Endodermal cell (in vitro differentiated cells): ENCODE measurements around the gene SPAG8. TPM values are rescaled to one million over a fixed set of nuclear protein-coding genes. Genes with fewer than 3 reads are reported as not detected.

ENCODE experiments used
- DNase-seq: peaks from one replicate; pipeline ENCODE4 v3.0.0-alpha.2; 2017
- H3K27ac ChIP-seq: 2 replicates; pipeline ENCODE4 v1.5.1; 2013; ENCODE audit warnings: mild to moderate bottlenecking, low read depth, low read length, moderate library complexity
- H3K27me3 ChIP-seq: 2 replicates; pipeline ENCODE4 v1.6.1; 2013; ENCODE audit warnings: mild to moderate bottlenecking, low read length, moderate library complexity; ENCODE audit not compliant: insufficient read depth, control insufficient read depth, poor library complexity, severe bottlenecking
- H3K36me3 ChIP-seq: 2 replicates; pipeline ENCODE4 v1.7.0; 2013; ENCODE audit warnings: mild to moderate bottlenecking, low read length, moderate library complexity; ENCODE audit not compliant: control insufficient read depth, insufficient read depth
- H3K4me1 ChIP-seq: one replicate; pipeline ENCODE4 v1.7.0; 2013; ENCODE audit warnings: low read length; ENCODE audit not compliant: control insufficient read depth, insufficient read depth
- H3K4me3 ChIP-seq: 2 replicates; pipeline ENCODE4 v1.5.1; 2013; ENCODE audit warnings: mild to moderate bottlenecking, low read length, moderate library complexity
- H3K9ac ChIP-seq: 2 replicates; pipeline ENCODE4 v1.6.1; 2013; ENCODE audit warnings: mild to moderate bottlenecking, low read length, moderate library complexity; ENCODE audit not compliant: poor library complexity, severe bottlenecking; ENCODE audit errors: extremely low read depth
- H3K9me3 ChIP-seq: 2 replicates; pipeline ENCODE4 v1.6.1; 2013; ENCODE audit warnings: mild to moderate bottlenecking, low read length, moderate library complexity; ENCODE audit not compliant: control insufficient read depth
- H3K27ac Mint-ChIP-seq: 2 replicates; pipeline ENCODE4 v1.8.0; 2020; ENCODE audit warnings: mixed read lengths
- H3K27me3 Mint-ChIP-seq: 2 replicates; pipeline ENCODE4 v1.8.0; 2021; ENCODE audit warnings: mild to moderate bottlenecking, mixed read lengths; ENCODE audit not compliant: insufficient read depth
- H3K36me3 Mint-ChIP-seq: 2 replicates; pipeline ENCODE4 v1.8.0; 2020; ENCODE audit warnings: low read depth, mixed read lengths
- H3K4me1 Mint-ChIP-seq: 2 replicates; pipeline ENCODE4 v1.8.0; 2020; ENCODE audit warnings: mixed read lengths
- H3K4me3 Mint-ChIP-seq: 2 replicates; pipeline ENCODE4 v1.8.0; 2020; ENCODE audit warnings: mild to moderate bottlenecking, moderate library complexity, mixed read lengths
- H3K9me3 Mint-ChIP-seq: 2 replicates; pipeline ENCODE4 v1.8.0; 2020; ENCODE audit warnings: mild to moderate bottlenecking, mixed read lengths
- CTCF ChIP-seq: fragments of 200-600 bp; sonication (generic); conservative IDR thresholded peaks from 2 replicates; pipeline ENCODE4 v1.5.0; 2021; ENCODE audit warnings: antibody characterized with exemption, mild to moderate bottlenecking
- WGBS, 2 experiments: methylation state at CpG; one replicate each; pipeline versions ENCODE4 v1.1.5 to v1.1.7; 2013; ENCODE audit warnings: missing lambda C conversion rate in 2 of 2, mixed read lengths in 1 of 2; ENCODE audit not compliant: insufficient coverage in 1 of 2, insufficient read length in 1 of 2; 5-methylcytosine and 5-hydroxymethylcytosine counted together
- total RNA-seq, 2 donors: library from RNA; stranded (reverse); fragmentation: NEBNext Ultra II Directional in 1 of 2; extraction: Animal tissue kit (Norgen Biotek cat#: 25700) in 1 of 2; gene quantifications; 2 replicates in 1 of 2; 3 replicates in 1 of 2; pipeline ENCODE4 v1.2.1, GENCODE V29; 2021

The SPAG8 gene
- total RNA-seq, 2 donors from 2014 or later: 1.2 to 1.4 TPM

GRCh38 chr9:35859310-35859989 is 47.4 kb upstream of the SPAG8 start:
- no peaks in the 10 kb centered on the region for H3K4me1 ChIP-seq

GRCh38 chr9:35858458-35858857 is 46.4 kb upstream of the SPAG8 start:
- DNase-seq: peak; percentile 18
- H3K4me3 ChIP-seq: no peak overlapping the region
- Mint-ChIP-seq H3K4me3 (no peak overlapping the region), H3K4me1 (peaks cover 3% of the 10 kb centered on the region), H3K27ac (no peak overlapping the region), H3K27me3 (peaks cover 41% of the 10 kb centered on the region), H3K9me3 (no peaks in the 10 kb centered on the region), H3K36me3 (no peaks in the 10 kb centered on the region)
- H3K9ac ChIP-seq: no peak overlapping the region
- no peaks in the 10 kb centered on the region for H3K4me1 ChIP-seq
- no peaks in the 10 kb centered on the region for H3K9me3 ChIP-seq
- H3K27me3 ChIP-seq: peaks cover 10% of the 10 kb centered on the region
- no peaks in the 10 kb centered on the region for H3K36me3 ChIP-seq
- no peak for TF ChIP-seq CTCF
- H3K27ac ChIP-seq: no peak overlapping the region
- 91 to 97% methylated on average over 5 of the region's 5 CpGs for WGBS, 2 experiments

More at GRCh38 chr9:35859310-35859989, 47.4 kb upstream of the SPAG8 start:
- Histone ChIP-seq H3K36me3 (no peaks in the 10 kb centered on the region), H3K27me3 (peaks cover 10% of the 10 kb centered on the region), H3K4me3 (no peak overlapping the region), H3K27ac (no peak overlapping the region), H3K9ac (no peak overlapping the region), H3K9me3 (no peaks in the 10 kb centered on the region)
- Mint-ChIP-seq H3K9me3 (no peaks in the 10 kb centered on the region), H3K36me3 (no peaks in the 10 kb centered on the region), H3K27me3 (peaks cover 41% of the 10 kb centered on the region), H3K27ac (no peak overlapping the region), H3K4me3 (no peak overlapping the region), H3K4me1 (peaks cover 3% of the 10 kb centered on the region)
- WGBS, 2 experiments: 88% methylated on average over 10 to 16 of the region's 16 CpGs
- DNase-seq: peak; percentile 31
- TF ChIP-seq CTCF: no peak

- no peaks in the 10 kb centered on the region for H3K4me1 ChIP-seq
- H3K27ac Mint-ChIP-seq: no peak overlapping the region
- H3K4me3 ChIP-seq: no peak overlapping the region
- H3K27me3 ChIP-seq: peaks cover 10% of the 10 kb centered on the region
- no peaks in the 10 kb centered on the region for H3K36me3 Mint-ChIP-seq
- no peaks in the 10 kb centered on the region for H3K9me3 Mint-ChIP-seq
- no peaks in the 10 kb centered on the region for H3K36me3 ChIP-seq
- no peak overlapping the region for H3K27ac ChIP-seq
- H3K4me3 Mint-ChIP-seq: no peak overlapping the region
- no peak for TF ChIP-seq CTCF
- no peak for DNase-seq
- no peak overlapping the region for H3K9ac ChIP-seq
- peaks cover 3% of the 10 kb centered on the region for H3K4me1 Mint-ChIP-seq
- peaks cover 31% of the 10 kb centered on the region for H3K27me3 Mint-ChIP-seq
- H3K9me3 ChIP-seq: no peaks in the 10 kb centered on the region
- WGBS, 2 experiments: 91 to 93% methylated on average over 5 of the region's 5 CpGs
These were observed 44.8 kb upstream of the SPAG8 start for GRCh38 chr9:35856882-35857281.
